Stimulated activated CD8-positive, alpha-beta memory T cell treated with anti-CD3 and anti-CD28 coated beads, Interleukin-15, amount 100 ng/mL, for 1 hour (primary cell): ENCODE measurements around the gene CDON.
"Not testable (repeated sequence)": the region's sequence is repeated elsewhere in the genome, so short reads cannot be mapped to it uniquely, and the experiment has no call there.

Source experiments
- DNase-seq: peaks from one replicate; pipeline ENCODE4 v3.0.0-alpha.2; 2020; ENCODE audit warnings: low read depth

Gene CDON

DNA sequence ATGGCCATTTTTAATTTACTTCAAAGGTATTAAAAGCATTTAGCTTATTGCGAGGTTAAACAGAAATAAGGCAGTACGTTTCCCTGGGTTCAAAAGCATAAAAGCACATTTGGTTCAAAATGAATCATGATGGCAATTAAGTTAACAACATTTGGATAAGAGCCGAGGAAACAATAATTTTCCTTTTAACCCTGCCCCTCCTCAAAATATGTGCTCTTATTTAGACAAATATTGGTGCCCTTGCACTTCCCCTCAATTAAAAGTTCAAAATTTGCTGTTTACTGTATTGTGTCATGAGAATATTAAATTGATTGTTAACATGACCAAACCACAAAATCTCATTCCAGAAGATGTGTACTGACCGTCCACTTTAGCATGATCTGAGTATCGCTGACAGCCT lies 68.2 kb downstream of the CDON start:
- DNase-seq: no peak

DNA sequence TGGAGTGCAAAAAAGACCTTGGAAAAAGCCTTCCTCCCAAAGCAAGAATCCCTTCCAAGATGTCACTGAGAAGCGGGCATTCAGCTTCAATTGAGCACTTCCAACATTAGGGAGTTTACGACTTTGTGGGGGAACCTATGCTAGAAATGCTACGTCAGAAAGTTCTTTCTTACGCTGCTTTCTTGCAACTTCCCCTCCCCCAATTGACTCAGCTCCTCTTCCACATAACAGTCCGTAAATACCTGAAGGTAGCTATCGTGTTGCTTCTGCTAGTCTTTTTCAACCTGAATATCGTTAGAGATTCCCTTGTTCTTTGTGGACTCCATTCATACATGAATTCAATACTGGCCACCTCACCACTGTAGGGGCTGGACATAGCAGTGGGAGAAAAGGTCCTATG lies 69.8 kb downstream of the CDON start:
- no peak for DNase-seq

DNA sequence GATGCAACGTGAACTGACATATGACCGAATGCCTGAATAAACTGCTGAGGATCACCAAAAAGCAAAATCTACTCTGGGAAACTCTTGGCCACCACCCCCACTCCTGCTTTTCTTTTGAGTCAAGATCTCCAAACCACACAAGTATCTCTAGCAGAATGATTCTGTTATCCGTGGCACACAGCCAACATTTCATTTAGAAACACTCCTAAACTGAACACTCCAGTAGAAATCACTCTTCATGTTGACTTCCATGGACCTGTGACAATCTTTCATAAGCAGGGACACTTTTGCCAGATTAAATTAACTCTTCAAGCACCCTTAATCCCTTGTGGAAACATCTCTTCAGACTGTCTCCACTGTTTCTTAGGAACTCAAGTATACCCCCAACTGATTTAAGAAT lies 72.4 kb downstream of the CDON start:
- no peak for DNase-seq

DNA sequence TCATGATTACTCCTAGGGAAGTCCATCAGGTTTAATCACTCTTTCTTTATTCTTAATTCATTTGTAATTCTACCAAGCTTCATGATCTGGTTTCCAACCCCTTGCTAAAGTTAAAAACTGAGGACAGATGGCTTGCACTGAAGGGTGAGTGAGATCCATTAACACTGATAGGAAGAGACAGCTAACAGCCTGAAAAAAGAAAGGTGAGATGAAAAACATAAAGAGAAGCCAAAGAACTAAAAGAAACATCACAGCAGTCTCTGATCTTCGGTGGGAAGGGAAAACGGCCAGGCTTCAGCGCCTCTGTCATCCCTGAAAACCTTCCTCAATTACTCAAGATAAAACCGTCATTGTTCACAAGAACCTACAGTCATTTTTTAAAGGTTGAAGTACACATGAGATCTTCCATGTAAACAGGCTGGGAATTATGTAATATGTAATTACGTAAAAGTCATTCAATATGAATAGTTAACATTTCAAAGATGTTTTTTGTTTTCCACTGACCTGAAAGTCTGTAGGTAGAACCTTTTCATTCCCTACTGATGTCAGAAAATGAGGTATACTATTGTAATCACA lies 75.5 kb downstream of the CDON start:
- no peak for DNase-seq

DNA sequence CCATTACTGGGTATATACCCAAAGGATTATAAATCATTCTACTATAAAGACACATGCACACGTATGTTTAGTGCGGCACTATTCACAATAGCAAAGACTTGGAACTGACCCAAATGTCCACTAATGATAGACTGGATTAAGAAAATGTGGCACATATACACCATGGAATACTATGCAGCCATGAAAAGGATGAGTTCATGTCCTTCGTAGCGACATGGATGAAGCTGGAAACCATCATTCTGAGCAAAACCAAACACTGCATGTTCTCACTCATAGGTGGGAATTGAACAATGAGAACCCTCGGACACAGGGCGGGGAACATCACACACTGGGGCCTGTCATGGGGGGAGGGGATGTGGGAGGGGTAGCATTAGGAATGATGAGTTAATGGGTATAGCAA lies 76.7 kb downstream of the CDON start:
- DNase-seq: not testable (repeated sequence)

DNA sequence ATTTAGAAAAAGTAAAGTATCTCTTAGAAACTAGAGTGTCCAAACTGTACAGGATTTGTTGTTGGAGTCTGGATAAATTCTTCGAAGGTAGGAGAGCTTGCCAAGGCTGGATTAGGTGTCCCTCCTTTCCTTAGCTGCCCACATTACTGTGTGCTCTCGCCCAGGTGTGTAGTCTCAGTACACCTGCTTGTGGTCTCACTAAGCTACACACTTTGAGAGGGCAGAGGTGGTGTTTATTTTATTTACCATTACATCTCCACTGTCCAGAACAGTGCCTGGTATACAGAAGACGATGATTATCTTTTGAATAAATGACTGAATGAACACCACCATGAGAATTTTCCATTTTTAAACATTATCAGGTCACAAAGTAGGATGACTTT lies 80.3 kb downstream of the CDON start:
- no peak for DNase-seq

DNA sequence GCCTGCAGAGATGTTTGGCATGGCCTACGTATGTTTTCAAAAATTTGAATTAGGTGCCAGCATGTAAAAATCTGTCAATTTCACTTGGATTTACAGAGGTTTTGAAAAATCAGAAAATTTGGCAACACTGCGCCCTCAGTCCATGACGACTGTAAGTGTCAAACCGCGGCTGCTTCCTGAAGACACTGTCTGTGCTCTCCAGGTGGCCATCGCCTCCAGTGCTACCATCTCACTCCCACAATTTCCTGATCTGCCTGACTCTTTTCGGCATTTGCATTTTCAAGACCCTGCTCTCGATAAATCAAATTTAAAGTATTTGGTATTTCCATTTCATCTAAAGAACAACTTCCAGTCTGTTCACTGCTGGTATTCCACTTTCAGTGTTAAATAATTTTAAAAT lies 82.2 kb downstream of the CDON start:
- DNase-seq: no peak

DNA sequence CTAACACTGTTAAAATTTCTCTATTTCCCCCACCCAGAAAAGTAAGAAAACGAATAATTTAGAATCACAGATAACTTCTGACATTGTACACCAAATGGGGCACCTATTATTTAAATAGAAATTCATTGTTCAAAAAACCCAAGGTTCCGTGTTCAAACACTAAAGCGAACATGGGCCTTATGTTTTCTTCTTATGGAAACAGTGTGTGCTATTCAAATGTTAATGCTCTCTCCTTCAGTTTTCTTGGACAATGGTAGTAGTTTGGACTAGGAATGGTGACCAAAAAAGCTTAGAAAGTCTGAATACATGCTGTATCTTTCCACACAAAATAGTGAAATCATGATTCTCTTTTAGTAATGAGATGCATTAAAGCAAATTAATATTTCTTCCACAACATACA lies 83.2 kb downstream of the CDON start:
- DNase-seq: no peak

DNA sequence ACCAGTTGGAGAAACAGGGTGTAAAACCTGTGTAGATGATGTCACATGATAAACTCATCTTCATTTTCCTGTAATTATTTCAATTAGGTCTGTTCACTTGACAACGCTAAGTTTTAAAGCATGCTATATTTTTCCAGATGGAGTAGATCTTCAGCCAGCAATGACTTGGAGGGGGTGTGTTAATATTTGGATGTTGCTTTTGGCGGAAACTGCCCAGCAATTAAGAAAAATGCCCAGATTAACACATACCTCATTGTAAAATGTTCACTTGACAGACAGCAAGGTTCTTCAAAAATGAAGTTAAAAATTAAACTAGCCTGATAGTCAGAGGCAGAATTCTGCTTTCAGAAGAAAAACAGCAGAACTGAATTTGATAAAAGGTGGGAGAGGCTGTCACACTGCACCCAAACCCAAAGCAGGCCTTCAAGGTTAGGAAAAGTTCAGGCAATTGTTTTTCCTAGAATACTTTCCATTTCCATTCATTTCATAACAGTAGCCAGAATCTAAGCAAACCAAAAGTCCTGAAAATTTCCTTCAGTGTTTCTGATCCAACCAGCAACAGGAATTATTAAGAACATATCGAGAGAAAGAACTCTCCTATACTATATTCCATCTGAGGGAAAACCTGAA lies 83.8 kb downstream of the CDON start:
- no peak for DNase-seq

DNA sequence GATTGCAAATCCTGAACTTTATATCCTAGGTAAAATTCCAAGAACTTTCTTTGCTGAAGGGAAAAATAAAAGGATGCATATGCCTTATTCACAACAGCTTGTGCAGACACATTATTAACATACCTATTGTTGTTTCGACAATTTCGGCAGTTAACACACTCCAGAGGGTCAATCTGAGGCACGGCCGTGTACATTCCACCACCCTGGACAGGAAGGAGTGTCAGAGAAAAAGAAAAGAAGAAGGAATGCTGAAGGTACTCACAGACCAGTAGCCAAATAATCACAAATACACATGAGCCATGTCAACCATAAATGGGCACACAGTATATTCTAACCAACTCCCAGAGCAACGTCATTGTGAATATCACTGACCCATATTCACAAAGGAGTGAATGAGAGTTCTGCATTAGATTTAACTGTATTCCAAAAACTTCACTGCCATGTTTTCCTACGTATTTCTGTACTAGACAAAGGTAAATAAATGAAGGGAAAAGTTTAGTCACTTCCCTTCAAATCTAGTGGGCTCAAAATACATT lies 84.4 kb downstream of the CDON start:
- no peak for DNase-seq

DNA sequence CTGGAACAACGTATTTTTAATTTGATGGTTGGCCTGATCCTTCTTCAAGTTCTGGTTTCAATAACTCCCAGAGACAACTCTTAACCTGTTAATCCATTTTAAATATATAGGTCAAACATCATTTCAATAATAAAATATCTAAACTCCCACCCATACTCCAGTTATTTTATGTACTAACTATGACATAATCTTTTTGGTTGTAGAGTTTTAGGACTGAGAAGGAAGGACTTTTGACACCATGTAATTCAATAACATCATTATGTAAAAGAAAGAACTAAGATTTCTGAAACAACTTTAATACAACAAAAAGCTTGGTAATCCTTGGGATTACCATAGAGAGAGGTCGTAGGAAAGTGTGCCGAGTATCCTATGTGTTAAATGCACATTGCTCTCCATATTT lies 85.3 kb downstream of the CDON start:
- DNase-seq: no peak

DNA sequence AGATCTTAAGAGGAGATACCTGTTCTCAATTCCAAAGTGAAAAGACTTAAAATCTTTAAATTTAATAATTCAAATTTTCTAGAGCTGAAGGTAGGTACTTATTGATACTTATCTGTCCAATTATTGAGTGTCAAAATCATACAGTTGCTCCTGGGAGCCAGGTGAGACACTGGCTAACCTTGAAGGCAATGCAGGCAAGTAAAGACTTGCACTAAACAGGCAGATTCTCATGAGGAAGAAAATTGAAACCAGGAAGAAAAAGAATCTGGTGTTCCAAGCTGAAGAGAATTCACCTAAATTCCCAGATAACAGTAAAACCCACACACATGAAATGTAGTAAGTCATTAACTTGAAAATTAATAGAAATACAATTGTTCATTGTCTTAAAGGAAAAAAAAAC lies 86.5 kb downstream of the CDON start:
- no peak for DNase-seq

DNA sequence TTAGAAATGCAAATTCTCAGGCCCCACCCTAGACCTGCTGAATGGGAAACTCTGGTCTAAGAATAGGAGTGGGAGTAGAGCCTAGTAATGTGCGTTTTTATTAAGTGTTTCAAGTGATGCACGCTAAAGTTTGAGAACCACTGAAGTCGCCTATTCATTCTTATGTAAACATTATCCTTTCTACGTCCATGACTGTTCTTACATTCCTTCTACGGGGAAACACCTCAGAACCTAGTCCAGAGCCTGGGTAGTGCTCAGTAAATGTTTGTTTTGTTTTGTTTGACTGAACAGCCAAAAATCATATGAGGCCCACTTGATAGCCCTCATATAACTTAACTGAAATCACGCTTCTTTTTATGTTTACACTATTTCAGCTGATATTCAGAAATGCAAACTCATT lies 87.0 kb downstream of the CDON start:
- no peak for DNase-seq

DNA sequence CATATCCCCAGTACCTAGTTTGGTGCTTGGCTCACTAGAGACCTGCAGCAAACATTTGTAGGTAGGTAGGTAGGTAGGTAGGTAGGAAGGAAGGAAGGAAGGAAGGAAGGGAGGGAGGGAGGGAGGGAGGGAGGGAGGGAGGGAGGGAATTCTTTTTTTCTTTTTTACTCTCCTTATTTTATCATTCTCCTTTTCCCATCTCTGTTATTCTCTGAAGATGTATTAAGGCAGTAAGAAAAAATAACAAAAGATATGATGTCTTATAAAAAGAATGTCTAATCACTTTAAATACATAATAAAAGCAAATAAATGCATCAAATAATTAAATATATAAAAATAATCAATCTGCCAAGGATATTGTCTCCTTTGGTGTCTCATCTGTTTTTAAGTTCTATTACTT lies 88.4 kb downstream of the CDON start:
- DNase-seq: no peak

DNA sequence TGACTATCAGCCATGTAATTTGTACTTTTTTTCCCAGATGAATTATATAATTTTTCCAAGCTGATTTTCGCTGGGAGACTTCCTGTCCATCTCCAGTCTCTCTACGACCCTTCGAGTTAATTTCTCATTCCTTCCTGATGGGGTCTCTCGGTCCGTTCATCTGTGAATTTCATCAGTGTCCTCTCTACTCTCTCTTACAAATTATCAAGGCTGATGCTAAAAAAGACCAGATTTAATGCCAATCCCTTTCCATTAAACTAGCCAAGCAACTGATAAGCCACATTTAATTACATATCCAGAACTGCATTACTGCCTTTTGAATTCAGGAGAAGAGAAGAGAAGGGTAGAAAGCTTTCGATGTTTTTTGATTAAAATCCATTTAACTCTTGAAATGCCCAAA lies 91.0 kb downstream of the CDON start:
- no peak for DNase-seq

DNA sequence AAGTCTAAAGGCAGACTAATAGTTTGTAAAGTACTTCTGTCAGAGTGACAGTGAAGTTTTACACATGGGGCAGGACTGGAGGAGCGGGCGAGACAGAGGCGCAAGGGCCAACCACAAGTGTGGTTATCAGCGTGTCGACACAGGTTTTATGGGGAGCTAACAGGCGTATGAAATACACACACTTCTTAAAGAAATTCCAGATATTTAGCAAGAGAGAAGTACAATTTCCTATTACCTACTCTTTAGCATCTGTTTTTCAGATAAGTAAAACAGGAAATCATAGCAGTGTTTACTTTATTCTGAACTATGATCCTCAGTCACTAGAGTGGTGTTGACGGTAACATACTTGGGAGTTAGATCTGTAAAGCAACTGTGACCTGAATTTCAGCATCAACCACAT lies 94.3 kb downstream of the CDON start:
- DNase-seq: no peak

DNA sequence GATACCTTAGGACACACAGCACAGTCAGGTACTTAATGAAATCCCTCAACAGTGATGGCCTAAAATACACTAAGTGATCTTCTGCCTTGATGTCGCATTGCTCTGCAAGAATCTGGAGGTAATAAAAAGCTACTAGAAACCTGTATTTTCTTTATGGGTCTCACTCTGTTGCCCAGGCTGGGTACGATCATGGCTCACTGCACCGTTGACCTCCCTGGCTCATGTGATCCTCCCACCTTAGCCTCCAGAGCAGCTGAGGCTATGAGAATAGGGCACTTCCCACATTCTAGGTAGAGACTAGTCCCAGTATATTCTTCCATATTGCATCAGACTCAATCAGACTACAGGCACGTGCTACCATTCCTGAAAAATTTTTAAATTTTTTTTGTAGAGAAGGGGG lies 95.2 kb downstream of the CDON start:
- DNase-seq: no peak

DNA sequence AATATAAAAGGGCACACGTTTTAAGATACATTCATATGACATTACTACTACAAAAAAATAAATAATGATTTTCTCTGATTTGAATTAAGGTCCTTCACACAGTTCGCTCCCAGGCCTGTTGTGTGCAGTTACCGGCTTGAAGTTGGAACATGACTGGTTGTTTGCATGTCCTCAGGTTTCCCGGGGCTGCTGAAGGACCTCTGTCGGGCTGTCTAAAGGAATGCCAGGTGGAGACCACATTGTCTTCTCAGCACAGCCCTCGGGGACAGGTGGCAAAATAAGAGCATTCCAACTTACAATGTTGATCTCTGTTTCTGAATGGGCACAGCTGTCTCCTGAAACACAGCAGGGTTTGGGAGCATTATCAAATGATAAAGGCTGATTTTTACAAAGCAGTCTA lies 101.9 kb downstream of the CDON start:
- no peak for DNase-seq

DNA sequence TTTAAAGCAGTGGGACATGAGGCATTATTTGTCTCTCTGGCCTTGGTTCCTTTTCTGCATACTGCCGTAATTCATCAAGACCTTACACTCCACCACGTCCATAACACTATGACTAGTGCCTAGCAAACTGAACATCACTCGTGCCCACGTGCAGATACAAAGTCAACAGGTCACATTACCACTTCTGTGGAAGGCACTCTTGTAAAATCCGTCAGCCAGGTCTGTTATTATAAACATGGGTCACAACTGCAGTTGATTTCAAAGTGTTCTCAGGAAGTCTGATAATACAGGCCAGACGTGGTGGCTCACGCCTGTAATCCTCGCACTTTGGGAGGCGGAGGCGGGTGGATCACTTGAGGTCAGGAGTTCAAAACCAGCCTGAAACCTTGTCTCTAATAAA lies 102.7 kb downstream of the CDON start:
- no peak for DNase-seq

DNA sequence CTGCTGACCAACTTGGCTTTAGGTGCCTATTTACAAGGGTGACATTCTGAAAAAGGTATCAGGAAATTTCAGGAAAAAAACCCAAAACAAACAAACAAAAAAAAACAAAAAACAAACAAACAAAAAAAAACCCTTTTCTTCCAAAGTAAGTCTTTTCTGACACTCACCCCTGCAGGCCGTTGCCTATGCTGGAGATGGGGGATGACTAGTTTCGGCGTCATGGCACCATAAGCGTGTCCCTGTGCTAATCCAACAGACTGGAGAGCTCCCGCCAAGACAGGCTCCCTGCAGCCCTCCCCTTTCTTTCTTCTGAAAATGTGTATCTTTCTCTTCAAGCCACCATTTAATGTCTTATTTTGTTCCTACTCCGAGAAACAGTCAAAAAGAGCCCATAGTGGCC lies 103.2 kb downstream of the CDON start:
- DNase-seq: no peak

DNA sequence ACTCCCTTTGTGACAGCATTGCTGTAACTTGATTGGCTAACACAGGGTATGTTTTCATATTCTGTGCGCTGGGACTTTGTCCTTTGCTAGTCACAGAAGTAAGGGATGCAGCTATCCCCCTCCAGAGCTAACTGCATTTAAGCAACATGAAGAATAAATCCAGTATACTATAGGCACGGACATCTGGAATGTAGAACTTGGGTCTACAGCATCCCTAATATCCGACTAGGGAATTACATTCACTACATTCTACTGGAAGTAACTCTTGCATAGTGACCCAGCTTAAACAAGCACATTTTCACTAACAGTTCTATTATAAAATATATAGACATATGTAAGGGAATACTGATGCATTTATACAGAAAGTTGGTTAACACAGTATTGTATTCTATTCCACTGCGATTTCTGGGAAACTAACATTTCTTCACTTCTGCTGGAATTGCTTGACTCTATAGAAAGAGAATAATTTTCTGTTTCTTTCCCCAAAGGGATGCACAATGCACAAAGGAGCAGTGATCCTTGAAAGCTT lies 103.7 kb downstream of the CDON start:
- DNase-seq: no peak

DNA sequence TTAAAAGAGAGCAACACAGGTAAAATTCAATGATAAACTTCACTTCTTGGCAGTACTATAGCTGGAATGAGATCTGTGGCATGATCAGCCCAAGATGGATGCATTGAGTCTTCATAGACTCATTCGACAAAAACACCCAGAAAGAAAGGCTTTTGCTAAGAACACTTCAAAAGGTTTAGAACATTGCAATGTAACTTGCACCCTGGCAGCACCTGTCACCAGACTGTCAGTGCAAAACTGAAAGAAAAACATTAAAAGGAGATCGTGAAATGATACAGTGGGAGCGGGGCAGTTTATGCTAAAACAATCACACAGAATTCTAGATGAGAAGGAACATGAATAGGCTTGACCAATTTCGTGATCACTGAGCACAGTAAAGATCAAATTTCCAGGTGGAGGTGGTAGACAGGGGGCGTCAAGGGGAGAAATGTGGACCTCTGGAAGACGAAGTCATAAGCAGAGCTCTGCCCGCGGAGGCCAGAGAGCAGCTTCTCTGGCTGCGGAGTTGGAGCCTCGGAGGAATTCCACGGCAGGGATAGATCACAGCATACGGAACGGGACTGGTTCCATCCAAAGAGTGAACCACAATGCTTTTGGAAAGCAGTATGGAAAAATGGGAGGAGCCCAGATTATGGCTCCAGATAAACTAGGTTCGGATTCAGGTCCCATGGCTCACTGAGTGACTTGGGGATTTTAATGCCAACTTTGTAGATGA lies 104.9 kb downstream of the CDON start:
- no peak for DNase-seq

DNA sequence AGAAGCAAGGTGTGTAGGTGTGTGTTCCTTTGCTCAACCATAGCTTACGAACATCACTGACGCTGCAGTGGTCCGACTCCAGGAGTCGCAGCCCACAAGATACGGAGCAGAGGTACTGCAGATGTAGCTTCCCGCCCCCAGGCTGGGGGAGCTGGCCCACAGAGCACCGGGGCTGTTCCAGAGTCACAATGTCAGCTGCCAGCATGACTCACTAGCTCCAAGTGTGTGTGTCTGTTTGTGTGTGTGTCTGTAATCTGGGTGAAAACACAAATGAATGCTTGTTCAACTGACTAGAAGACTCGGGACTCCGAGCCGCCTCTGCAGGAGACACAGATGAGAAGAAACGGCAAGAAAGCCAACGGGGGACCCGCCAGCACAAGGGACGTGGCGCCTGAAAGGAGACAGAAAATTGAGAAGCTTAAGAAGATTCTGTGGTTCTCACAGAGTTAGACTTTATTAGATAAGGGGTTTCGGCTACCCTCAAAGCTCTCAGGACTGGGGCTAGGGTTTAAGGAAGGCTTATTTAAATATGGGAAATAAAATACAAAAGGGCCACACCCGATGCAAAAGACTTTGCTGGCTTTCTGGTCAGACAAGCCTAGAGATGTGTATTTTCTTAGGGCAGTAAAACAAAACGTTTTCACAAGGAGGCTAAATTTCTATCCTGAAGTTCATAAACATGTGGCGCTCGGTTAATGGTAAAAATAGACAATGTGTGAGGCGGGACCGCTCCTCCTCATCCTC lies 106.1 kb downstream of the CDON start:
- no peak for DNase-seq
